Cardiac fibroblast (primary cell): ENCODE measurements around the gene CCDC171.

Source experiments
- DNase-seq, 2 donors: peaks; one replicate each; pipeline versions ENCODE4 v3.0.0 to v3.0.0-alpha.2; 2010; ENCODE audit warnings: low read depth in 2 of 2
- H3K4me3 ChIP-seq, 2 donors: replicated peaks in 1 of 2; 1 replicate in 1 of 2; 2 replicates in 1 of 2; pipeline ENCODE4 v1.5.1; 2011; ENCODE audit warnings: low read depth in 2 of 2, low read length in 2 of 2, mild to moderate bottlenecking in 2 of 2, moderate library complexity in 1 of 2
- TF ChIP-seq, protein P1 (sequence below): IDR thresholded peaks from one replicate; pipeline ENCODE4 v1.5.1; 2011; ENCODE audit warnings: low read depth, mild to moderate bottlenecking, low read length, inconsistent platforms

CCDC171 gene

DNA sequence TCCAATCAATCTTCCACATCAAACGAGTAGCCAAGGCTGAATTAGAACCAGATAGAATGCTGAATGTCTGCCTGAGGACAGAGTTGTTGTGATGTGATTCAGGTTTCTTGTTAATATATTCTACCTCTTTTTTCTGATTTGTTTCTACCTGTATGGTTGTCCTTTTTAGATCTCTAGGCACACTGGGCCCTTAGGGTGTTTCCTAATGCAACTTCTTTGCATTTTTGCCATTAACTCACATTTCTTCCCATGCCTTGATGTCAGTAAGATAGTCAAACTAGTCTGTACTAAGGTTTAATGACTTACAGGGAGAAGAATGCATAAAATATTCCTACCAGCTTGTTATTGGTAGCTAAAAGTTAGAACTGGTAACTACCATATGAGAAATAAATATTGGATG, 413.6 kb downstream of the CCDC171 start:
- no peak for DNase-seq
- no peak overlapping the region for H3K4me3 ChIP-seq
- TF ChIP-seq, protein P1, sequence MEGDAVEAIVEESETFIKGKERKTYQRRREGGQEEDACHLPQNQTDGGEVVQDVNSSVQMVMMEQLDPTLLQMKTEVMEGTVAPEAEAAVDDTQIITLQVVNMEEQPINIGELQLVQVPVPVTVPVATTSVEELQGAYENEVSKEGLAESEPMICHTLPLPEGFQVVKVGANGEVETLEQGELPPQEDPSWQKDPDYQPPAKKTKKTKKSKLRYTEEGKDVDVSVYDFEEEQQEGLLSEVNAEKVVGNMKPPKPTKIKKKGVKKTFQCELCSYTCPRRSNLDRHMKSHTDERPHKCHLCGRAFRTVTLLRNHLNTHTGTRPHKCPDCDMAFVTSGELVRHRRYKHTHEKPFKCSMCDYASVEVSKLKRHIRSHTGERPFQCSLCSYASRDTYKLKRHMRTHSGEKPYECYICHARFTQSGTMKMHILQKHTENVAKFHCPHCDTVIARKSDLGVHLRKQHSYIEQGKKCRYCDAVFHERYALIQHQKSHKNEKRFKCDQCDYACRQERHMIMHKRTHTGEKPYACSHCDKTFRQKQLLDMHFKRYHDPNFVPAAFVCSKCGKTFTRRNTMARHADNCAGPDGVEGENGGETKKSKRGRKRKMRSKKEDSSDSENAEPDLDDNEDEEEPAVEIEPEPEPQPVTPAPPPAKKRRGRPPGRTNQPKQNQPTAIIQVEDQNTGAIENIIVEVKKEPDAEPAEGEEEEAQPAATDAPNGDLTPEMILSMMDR = no peak

DNA sequence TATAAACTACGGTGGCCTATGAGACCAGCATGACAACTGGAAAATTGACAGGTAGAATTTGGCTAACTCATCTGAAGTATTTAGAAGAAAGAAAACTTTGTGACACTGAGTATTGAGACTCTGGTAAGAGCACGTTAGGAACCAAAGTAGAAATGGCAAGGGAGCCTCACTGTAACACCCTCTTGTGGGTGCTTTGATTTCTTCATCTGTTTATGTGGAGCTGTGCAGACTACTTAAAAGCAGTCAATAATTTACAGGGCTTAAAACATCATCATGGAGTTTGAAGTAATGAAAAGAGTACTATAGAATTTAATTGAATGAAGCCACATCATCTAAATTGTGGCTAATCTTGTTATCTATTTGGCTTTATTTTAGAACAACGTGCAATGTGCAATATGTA, 414.2 kb downstream of the CCDC171 start:
- no peak for DNase-seq
- TF ChIP-seq, protein P1 = no peak
- H3K4me3 ChIP-seq = no peak overlapping the region

DNA sequence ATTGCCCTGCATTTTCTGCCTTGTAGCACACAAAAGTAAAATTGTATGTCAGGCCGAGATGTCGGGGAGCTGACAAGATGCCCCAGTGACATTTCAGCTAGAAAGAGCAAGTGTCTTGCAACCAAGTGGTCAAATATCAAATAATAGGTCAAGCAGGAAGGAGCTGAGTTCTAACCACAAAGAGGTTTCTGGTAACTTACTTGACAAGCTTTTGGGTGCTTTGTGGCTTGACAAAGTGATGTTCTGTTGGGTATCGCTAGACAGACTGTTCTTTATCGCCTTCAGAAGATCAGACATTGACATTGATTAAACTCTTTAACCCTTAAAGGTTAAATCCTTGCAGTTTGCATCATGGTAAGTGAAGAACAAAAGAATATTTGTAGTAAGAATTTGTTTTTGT, 419.9 kb downstream of the CCDC171 start:
- DNase-seq = no peak
- TF ChIP-seq, protein P1 = no peak
- no peak overlapping the region for H3K4me3 ChIP-seq

DNA sequence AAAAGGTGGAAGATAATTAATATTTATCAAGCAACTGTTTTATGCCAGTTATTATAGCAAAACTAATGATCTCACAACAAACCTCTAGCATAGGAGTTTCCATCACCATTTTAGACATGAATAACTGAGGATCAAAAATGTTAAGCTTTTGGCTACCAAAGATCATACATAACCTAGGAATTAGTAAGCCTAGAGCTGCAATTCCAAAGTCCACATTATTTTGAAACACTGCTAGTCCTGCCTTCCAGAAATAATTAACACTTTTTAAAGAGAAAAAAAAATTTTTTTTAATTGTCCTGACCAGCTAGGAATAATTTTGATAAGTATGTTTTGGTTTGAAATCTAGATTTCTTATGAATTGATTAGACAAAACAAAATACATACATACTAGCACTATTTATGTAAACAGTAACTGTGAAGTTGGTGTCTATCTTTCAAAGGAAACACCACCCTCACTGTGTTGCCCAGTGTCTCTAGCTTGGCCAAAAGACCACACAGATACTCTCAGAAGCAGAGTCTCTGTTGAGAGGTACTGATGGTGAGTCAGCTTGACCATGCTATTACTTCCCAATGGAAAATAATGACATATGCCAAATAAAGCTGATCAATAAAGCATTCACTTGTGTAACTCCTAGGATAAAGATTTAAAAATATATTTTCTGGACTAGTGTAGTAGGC, 422.4 kb downstream of the CCDC171 start:
- TF ChIP-seq, protein P1 = no peak
- no peak overlapping the region for H3K4me3 ChIP-seq
- no peak for DNase-seq

DNA sequence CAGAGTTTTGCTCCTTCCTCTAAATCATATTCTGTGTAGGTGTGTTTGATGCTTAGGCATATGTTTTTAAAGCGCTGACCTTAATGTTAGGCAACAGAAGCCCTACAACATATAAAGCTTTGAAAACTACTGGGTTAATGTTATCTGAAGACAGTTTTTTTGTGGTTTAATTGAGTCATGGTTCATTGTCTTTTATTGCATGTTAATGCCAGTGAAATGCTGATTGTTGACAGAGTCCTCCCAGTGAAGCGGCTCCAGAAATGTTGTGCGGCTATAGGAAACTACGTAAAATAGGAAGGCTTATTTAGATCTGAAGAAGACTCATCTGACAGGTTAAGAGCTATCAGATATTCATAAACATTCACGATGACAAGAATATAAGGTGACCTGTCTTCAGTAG, 424.6 kb downstream of the CCDC171 start:
- peak in 1 of 2 donors; percentile 29 for DNase-seq
- TF ChIP-seq, protein P1 = no peak
- H3K4me3 ChIP-seq = no peak overlapping the region

DNA sequence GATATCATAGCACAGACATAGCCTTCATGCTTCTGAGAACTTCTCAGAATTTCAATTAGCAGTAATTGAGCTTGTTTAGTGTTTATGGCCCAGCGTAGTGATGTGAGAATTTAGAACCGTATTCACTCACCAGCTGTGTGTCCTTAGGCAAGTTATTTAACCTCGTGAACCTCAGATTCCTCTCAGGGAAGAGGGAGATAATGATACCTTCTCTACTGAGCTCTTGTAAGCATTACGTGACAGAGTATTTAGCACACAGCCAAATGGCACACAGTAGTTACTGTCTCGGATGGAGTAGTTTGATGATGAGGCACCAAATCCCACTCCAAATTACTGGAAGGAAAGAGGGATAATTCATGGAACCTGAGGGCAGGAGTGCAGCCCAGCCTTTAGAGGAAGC, 429.3 kb downstream of the CCDC171 start:
- no peak for DNase-seq
- no peak overlapping the region for H3K4me3 ChIP-seq
- TF ChIP-seq, protein P1 = no peak
